Lower lobe of right lung (tissue), 2 donors: ENCODE measurements around the gene NANOGP8. TPM values are rescaled to one million over a fixed set of nuclear protein-coding genes. Genes with fewer than 3 reads are reported as not detected.

Source experiments
- ATAC-seq, 2 donors: fragments of 200-7000 bp; cut with Tn5 transposase; one replicate each; pipeline ENCODE4 v1.9.1; 2020 to 2022; ENCODE audit warnings: mild to moderate bottlenecking in 2 of 2, moderate library complexity in 2 of 2
- DNase-seq: peaks from one replicate; pipeline ENCODE4 v3.0.0-alpha.2; 2020
- H3K27ac ChIP-seq: fragments of 200-600 bp; one replicate; pipeline ENCODE4 v1.8.0; 2022
- H3K27me3 ChIP-seq: fragments of 200-600 bp; one replicate; pipeline ENCODE4 v1.8.0; 2022; ENCODE audit warnings: low read depth
- H3K36me3 ChIP-seq: fragments of 200-600 bp; one replicate; pipeline ENCODE4 v1.8.0; 2022; ENCODE audit warnings: mild to moderate bottlenecking
- H3K4me1 ChIP-seq: fragments of 200-600 bp; one replicate; pipeline ENCODE4 v1.8.0; 2022
- H3K4me3 ChIP-seq: fragments of 200-600 bp; one replicate; pipeline ENCODE4 v1.8.0; 2022; ENCODE audit warnings: mild to moderate bottlenecking
- H3K9me3 ChIP-seq: fragments of 200-600 bp; one replicate; pipeline ENCODE4 v1.8.0; 2022
- CTCF ChIP-seq: fragments of 200-600 bp; IDR thresholded peaks from one replicate; pipeline ENCODE4 v1.8.0; 2022; ENCODE audit warnings: antibody characterized with exemption, mild to moderate bottlenecking
- intact Hi-C: fragments of 100-400 bp; cut with DNase I; formaldehyde crosslinking; loops from one replicate; pipeline ENCODE4 v1.11.0; 2022
- total RNA-seq: library from RNA; stranded (reverse); fragmentation: NEBNext Ultra II Directional; extraction: Animal tissue kit (Norgen Biotek cat#: 25700); gene quantifications from one replicate; pipeline ENCODE4 v1.2.1, GENCODE V29; 2021
- donor health status: DM: no; HTN: yes; CAD: no; lungs with severe emphysema.

NANOGP8 gene
- total RNA-seq, 1 donor from 2014 or later: 0.59 TPM

- Histone ChIP-seq H3K4me3 (no peak overlapping the region), H3K27ac (no peak overlapping the region), H3K4me1 (no peaks in the 10 kb centered on the region), H3K27me3 (no peaks in the 10 kb centered on the region), H3K9me3 (no peaks in the 10 kb centered on the region), H3K36me3 (no peaks in the 10 kb centered on the region)
- DNase-seq (no peak), ATAC-seq (no peak)
- intact Hi-C loops: no loop called here
- no peak for TF ChIP-seq CTCF
These were observed 38.6 kb upstream of the NANOGP8 start for GRCh38 chr15:35123743-35124142.

- no peak overlapping the region for H3K4me3 ChIP-seq
- H3K36me3 ChIP-seq: no peaks in the 10 kb centered on the region
- no peaks in the 10 kb centered on the region for H3K9me3 ChIP-seq
- DNase-seq: no peak
- no peak overlapping the region for H3K27ac ChIP-seq
- intact Hi-C loops: no loop called here
- no peak for ATAC-seq
- H3K27me3 ChIP-seq: no peaks in the 10 kb centered on the region
- H3K4me1 ChIP-seq: no peaks in the 10 kb centered on the region
- TF ChIP-seq CTCF: no peak
These were observed 36.7 kb upstream of the NANOGP8 start for GRCh38 chr15:35121611-35122359.

- Histone ChIP-seq H3K4me3 (no peak overlapping the region), H3K36me3 (no peaks in the 10 kb centered on the region), H3K27me3 (no peaks in the 10 kb centered on the region), H3K27ac (no peak overlapping the region), H3K4me1 (no peaks in the 10 kb centered on the region), H3K9me3 (no peaks in the 10 kb centered on the region)
- DNase-seq: no peak
- intact Hi-C loops: no loop called here
- TF ChIP-seq CTCF: no peak
- ATAC-seq: no peak
These were observed 35.1 kb upstream of the NANOGP8 start for GRCh38 chr15:35120173-35120572.

- H3K9me3 ChIP-seq: no peaks in the 10 kb centered on the region
- H3K36me3 ChIP-seq: no peaks in the 10 kb centered on the region
- intact Hi-C loops: no loop called here
- TF ChIP-seq CTCF: no peak
- H3K4me1 ChIP-seq: no peaks in the 10 kb centered on the region
- ATAC-seq (no peak), DNase-seq (no peak)
- no peak overlapping the region for H3K27ac ChIP-seq
- no peaks in the 10 kb centered on the region for H3K27me3 ChIP-seq
- H3K4me3 ChIP-seq: no peak overlapping the region
These were observed 33.9 kb upstream of the NANOGP8 start for GRCh38 chr15:35118960-35119359.

GRCh38 chr15:35117543-35118265 is 32.6 kb upstream of the NANOGP8 start:
- no peak for TF ChIP-seq CTCF
- no peaks in the 10 kb centered on the region for H3K9me3 ChIP-seq
- H3K4me1 ChIP-seq: no peaks in the 10 kb centered on the region
- DNase-seq (no peak), ATAC-seq (no peak)
- H3K4me3 ChIP-seq: no peak overlapping the region
- H3K27me3 ChIP-seq: no peaks in the 10 kb centered on the region
- H3K27ac ChIP-seq: no peak overlapping the region
- H3K36me3 ChIP-seq: no peaks in the 10 kb centered on the region
- intact Hi-C loops: no loop called here
